Astrocyte of the spinal cord (primary cell): ENCODE results near the gene PARP9.

ENCODE experiments used
- DNase-seq: peaks from one replicate; pipeline ENCODE4 v3.0.0; 2011; ENCODE audit warnings: low read depth, low spot score
- H3K4me3 ChIP-seq: 2 replicates; pipeline ENCODE4 v1.5.1; 2011; ENCODE audit warnings: low read depth, mild to moderate bottlenecking, low read length, moderate library complexity
- in situ Hi-C: cut with HindIII; loops from 2 replicates; pipeline ENCODE4 v1.10.0; 2017; ENCODE audit warnings: low sequenced_read_pairs
- TF ChIP-seq, protein P1 (sequence below): IDR thresholded peaks from 2 replicates; pipeline ENCODE4 v1.5.1; 2012; ENCODE audit warnings: low read depth, mild to moderate bottlenecking, low read length, inconsistent platforms

The PARP9 gene

DNA sequence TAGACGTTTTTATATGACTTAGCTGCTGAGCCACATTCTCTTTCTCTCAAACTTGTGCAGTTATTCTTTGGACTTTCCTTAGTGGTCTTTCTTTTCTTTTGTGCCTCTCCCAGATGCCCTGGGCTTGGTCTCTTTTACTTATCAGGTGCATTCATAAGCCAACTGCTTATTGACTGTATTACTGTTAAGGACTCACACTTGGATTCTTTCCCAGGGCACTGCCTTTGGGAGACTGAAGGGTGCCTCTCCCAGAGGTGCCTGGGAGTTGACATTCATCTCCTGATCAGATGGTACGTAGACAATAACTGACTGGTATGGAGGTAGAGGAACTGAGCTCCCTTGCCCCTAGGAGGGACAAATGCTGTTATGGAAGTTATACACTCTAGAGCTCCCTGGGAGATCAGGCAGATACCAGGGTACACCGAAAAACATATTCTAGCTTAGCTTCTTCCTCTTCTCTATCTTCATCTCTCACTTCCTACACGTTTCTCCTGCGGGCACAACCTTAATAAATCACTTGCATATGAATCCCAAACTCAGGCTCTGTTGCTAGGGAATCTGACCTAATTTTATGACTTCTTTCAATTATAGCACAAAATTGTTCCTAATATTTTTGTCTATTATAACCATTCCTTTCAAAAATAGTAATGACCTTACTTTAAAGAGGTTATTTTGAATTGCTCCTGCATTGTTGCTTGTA is 38.1 kb upstream of the PARP9 start:
- TF ChIP-seq, protein P1, sequence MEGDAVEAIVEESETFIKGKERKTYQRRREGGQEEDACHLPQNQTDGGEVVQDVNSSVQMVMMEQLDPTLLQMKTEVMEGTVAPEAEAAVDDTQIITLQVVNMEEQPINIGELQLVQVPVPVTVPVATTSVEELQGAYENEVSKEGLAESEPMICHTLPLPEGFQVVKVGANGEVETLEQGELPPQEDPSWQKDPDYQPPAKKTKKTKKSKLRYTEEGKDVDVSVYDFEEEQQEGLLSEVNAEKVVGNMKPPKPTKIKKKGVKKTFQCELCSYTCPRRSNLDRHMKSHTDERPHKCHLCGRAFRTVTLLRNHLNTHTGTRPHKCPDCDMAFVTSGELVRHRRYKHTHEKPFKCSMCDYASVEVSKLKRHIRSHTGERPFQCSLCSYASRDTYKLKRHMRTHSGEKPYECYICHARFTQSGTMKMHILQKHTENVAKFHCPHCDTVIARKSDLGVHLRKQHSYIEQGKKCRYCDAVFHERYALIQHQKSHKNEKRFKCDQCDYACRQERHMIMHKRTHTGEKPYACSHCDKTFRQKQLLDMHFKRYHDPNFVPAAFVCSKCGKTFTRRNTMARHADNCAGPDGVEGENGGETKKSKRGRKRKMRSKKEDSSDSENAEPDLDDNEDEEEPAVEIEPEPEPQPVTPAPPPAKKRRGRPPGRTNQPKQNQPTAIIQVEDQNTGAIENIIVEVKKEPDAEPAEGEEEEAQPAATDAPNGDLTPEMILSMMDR, result no peak
- no peak overlapping the region for H3K4me3 ChIP-seq
- no peak for DNase-seq
- in situ Hi-C loops, result no loop called here

DNA sequence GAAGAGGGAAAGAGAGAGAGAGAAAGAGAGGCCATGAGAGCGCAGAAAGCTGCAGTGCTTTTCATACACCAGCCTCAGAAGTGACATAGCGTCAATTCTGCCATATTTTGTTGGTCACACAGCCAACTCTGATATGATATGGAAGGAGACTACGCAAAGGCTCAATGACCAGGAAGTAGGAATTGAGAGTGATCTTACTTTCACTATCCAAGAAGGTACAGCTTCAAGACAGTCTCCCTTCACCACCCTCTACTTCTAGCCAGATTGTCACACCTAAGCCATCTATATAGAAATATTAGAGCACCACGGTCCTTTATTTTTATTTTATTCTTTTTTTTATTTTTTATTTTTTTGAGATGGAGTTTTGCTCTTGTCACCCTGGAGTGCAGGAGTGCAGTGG is 34.5 kb upstream of the PARP9 start:
- DNase-seq, result no peak
- H3K4me3 ChIP-seq, result no peak overlapping the region
- in situ Hi-C loops, result no loop called here
- TF ChIP-seq, protein P1, result no peak

DNA sequence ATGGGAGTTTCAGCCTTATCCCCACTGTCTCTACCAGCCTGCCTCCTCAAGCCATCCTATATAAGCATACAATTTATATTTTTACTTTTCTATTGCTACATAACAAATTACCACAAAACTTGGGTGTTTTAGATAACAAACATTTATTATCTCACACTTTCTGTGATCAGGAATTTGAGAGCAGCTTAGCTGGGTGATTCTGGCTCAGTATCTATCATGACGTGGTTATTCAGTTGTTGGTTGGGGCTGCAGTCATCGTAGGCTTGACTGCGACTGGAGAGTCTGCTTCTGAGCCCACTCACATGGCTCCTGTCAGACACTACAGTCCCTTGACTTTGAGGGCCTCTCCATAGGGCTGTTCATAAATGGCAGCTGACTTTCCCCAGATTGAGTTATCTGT is 34.1 kb upstream of the PARP9 start:
- in situ Hi-C loops, result no loop called here
- DNase-seq, result no peak
- TF ChIP-seq, protein P1, result no peak
- no peak overlapping the region for H3K4me3 ChIP-seq

DNA sequence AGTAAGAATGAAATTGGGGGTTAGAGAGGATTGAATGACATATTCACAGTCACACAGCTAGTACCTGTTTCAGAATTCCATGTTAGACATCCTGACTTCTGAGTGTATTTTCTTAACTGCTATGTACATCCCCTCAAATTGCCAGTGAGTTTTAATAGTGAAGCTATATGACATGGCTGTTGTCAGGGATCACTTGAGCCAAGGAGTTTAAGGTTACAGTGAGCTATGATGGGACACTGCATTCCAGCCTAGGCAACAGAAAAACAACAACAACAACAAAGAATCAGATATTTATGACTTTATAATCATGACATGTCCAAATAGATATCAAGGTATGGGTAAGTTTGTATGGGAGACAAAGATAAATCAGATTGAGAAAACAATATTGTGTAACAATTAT is 29.9 kb upstream of the PARP9 start:
- H3K4me3 ChIP-seq, result no peak overlapping the region
- TF ChIP-seq, protein P1, result no peak
- no peak for DNase-seq
- in situ Hi-C loops, result no loop called here

DNA sequence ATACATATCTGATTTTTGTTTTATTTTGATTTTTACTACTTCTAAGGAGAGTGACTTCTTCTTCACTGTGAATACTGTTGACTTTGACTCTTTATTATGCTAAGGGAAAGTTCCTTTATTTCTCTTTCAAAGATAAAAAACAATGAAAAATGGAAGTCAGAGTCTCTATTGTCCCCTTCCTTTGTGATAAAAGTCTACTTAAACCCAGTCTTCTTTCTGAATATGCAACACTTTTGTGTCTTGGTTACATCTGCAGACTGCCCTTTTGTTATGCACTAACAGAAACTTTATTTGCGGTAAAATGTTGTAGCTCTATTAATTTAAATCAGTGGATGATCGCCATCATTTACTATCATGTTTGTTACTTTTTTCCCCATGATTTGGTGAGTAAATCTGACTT is 26.5 kb upstream of the PARP9 start:
- in situ Hi-C loops, result no loop called here
- H3K4me3 ChIP-seq, result no peak overlapping the region
- no peak for DNase-seq
- TF ChIP-seq, protein P1, result no peak

DNA sequence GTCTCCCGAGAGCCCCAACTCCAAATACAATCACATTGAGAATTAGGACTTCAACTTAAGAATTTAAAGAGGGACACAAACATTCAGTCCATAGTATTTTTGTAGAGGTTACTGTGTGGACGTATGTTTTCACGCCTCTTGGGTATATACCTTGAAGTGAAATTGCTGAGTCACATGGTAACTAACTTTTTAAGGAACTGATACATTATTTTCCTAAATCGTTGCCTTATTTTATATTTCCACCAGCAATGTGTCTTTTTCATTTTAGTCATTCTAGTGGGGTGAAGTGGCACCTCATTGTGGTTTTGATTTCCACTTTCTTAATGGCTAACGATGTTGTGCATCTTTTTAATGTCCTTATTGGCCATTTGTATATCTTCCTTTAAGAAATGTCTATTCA is 25.2 kb upstream of the PARP9 start:
- in situ Hi-C loops, result no loop called here
- DNase-seq, result no peak
- TF ChIP-seq, protein P1, result no peak
- no peak overlapping the region for H3K4me3 ChIP-seq
